Muscle of back (tissue), 11 donors: Measurements from ENCODE around the gene SEMA7A. TPM values are rescaled to one million over a fixed set of nuclear protein-coding genes. Genes with fewer than 3 reads are reported as not detected.

ENCODE experiments used
- DNase-seq, 3 donors: peaks; one replicate each; pipeline versions ENCODE4 v3.0.0 to v3.0.0-alpha.2; 2013
- polyA plus RNA-seq, 10 donors: library from polyadenylated mRNA; unstranded; fragments of 120-200 nt; gene quantifications; one replicate each; pipeline ENCODE4 v1.2.1, GENCODE V29; 2013; ENCODE audit not compliant: insufficient read length in 10 of 10

Gene SEMA7A
- polyA plus RNA-seq, 10 donors = 3.2 to 7.6 (median 5.4) TPM

GRCh38 chr15:74431645-74432044 is 2.1 kb downstream of the SEMA7A start:
- DNase-seq = no peak

DNA sequence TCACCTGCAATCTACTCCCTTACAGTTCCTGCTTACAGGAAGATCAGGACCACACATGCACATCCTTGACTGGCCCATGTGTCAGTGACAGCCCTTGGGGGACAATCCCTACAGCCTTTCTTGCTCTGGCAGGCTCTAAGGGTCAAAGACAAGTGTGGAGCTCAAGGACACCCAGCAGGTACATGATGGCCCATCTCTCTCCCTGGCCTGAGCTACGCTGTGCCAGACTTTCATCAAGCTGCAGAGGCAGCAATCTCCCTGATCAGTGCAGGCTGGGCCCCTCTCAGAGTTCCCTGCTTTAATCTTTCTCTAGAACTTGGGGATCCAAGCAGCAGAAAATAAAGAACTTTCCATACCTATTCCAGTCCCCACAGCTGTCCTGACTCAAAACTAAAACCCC is 2.6 kb downstream of the SEMA7A start:
- DNase-seq = no peak

DNA sequence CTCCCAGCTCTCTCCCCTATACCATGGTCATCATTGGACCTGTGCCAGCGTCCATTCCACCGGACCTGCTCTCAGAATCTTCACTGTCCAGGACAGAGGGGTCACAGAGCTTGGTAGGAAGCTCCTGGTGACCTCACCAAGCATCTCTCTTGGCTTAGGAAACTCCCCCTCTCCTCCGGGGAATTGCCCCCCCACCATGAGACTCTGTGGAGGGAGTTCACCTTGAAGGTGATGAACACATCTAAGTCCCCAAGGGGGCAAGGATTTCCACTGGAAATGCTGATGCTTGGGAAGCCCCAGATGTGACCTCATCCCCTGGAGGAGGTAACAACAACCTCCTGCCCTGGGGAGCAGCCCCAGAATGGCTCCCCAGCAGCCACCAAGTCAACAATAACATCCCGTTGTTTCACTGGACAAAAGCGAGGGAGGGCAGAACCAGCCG is 3.2 kb downstream of the SEMA7A start:
- no peak for DNase-seq

DNA sequence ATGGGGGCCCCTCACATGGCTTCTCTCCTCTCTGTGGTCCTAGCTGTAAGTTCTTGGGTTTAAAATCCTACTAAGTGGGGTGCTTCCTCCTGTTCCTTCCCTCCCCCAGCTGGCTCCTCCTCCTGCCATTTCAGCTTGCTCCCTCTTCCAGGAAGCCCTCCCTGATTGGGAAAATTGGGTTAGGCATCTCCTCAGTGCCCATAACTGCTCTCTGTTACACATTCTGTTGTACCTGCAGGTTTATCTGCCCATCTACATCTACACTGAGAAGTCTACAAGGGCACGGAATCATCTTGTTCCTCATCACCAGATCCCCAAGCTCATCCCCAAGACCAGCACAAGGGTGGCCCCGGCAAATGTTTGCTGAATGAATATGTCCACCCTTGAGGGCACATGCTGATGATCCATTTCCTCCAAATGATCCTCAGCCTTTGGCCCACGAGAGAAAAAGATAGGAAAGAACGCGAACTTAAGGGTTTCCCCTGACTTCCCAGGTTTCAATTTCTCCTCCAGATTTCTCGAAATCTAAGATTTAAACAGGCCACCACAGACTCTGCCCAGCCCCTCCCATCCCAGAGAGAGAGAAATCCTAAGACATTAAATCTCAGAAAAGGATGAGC is 3.9 kb downstream of the SEMA7A start:
- no peak for DNase-seq

DNA sequence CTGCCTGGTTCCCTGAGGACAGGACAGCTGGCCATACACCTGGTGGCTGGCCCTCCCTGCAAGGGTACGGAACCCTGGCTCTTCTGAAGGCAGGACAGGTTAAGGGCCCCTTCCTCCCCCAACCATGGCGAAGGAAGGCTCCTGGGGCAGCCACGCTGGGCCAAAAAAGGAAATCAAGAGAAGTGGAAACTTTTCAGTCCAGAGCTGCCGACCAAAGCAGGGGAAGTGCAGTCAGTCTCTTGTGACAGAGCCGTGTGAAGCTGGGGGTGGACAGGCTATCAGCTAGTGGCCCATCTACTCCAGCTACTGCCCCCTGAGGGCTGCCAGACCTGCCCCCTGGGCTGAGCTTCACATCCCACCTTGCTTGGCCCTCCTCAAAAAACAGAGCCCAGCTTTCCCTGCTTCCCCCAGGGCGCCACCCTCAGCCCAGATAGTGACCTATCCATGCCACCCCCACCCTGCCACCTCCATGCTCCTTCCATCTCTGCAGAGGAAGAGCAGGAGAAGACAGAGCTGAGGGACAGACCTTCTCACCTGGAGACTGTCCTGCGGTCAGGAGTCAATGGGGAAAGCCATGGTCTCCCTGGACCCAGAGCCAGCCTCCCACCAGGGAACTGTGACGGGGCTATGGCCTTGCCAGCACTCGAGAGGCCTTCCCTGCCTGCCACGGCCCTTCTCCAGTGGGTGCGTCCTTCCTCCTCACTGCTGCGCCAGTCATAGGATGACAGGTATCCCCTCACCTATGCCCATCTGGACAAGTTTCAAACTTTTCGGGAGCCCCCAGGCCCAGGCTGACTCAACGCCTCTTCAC is 4.6 kb downstream of the SEMA7A start:
- DNase-seq = no peak

DNA sequence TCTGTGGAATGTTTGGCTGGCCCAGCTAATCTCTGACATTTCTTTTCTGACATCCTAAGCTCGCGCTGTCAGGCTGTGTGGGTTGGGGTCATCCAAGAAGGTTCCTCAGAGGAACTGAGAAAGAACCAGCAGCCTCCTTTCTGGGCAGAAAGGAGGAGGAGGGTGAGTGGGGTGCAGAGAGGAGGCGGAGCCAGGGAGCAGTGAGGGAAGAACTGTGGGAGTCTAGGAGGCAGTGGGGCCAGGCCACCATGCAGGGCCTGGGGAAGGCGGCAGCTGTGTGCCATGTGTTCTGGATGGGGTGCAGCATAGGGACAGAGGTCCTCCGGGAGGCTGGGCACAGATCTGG is 5.3 kb downstream of the SEMA7A start:
- no peak for DNase-seq

GRCh38 chr15:74427607-74428441 is 5.9 kb downstream of the SEMA7A start:
- DNase-seq = no peak

DNA sequence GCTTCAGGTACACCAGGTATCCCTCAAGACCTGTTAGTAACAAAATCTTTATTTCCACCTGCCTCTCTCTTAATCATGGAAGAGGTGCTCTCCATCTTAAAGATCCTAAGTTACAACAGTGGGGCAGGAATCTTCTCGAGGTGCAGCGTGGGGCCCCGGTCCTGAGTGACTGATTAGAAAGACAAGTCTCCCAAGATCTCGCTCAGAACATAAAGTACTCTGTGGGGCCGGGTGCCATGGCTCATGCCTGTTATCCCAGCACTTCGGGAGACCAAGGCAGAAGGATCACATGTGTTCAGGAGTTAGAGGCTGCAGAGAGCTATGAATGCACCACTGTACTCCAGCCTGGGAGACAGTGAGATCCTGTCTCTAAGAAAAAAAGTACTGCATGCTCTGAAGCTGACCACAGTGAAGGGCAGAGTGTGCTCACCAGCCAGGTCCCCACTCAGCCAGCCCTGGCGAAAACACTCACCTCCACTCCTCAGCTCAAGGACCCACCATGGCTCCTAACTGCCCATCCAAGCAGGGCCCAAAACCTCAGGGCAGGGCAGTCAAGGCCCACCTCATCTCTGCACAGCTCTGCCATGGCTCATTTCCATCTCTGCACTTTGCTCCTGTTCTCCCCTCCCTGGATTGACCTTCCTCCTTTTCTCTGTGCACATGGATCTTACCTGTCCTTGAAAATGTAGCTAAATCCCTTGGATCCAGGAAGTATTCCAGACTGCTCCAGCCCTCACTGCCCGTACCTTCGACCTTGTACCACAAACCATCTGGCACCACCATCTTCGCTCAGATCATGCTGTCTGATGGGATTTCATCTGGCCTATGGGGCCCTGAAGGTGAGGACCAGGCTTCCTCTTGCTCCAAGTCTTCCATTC is 7.1 kb downstream of the SEMA7A start:
- no peak for DNase-seq

GRCh38 chr15:74425630-74426029 is 8.1 kb downstream of the SEMA7A start:
- no peak for DNase-seq

- no peak for DNase-seq
These were observed 8.7 kb downstream of the SEMA7A start for GRCh38 chr15:74424901-74425528.

DNA sequence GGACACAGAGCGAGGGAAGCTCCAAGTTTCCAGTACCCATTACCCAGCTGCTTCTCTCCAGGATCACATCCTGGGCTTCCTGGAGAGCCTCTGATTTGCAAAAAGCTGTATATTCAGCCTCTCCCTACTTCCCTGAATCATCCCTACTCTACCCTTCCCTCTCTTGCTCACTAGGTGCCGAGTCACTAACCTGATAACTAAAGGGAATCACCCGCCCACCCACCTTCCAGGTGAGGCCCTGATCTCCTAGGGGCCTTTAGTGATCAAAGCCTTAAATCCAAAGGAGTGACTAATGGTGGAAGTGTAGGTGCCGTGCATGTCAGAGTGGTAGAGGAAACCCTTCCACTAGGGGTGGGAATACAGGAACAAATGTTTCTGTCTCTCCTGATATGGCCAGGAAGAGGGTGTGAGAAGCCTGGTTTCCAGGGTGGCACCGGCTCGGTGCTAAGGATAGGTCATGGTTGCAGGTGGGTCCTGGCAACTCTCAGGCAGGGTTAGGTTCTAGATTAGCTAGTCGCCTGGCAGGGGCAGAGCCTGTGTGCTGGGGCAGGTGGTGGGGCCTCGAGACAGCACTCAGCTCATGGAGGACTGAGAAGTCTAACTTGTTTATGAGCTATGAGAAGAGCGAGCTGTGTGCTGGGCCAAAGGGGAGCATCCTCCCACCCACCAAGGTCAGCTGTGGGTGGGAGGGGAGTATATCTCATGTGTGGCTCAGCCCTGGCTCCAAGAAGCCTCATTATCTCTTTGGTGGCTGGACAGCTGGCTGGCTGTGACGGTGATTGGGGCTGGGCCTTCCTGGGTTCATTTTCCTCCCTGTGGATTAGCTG is 10.1 kb downstream of the SEMA7A start:
- no peak for DNase-seq

DNA sequence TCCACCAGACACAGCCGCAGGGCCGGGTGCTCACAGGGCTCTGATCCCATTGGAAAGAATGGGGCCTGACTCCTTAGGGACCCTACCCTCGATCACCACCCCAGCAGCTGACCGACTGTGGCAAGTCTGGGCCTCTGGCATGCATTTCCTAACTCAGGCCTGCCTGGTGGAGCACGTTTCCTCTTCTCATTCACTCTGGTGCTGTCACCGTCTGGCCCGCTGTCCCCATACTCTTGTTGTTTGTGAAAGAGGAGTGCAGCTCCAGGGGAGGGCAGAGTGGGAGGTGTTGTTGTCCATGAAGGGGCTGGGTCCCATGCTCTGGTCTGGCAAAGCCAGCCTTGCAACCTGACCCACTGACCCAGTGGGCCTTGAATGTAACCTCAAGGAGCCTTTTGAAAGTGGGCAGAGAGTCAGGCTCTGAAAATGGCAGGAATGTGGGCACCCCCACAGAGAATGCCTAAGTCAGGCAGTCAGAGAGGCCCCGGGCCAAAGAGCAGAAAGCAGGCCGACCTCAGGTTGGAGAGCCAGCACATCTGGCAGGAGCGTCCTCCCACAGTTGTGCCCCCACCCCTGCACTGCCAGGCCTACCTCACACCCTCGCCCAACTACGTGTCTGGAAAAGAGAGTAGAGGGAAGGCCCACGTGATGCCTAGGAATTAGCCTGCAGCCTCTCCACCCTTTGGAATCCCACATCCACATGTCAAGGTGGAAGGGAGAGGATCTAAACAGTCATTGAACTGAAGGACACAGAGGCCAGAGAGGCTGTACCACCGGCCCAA is 10.9 kb downstream of the SEMA7A start:
- DNase-seq = no peak

DNA sequence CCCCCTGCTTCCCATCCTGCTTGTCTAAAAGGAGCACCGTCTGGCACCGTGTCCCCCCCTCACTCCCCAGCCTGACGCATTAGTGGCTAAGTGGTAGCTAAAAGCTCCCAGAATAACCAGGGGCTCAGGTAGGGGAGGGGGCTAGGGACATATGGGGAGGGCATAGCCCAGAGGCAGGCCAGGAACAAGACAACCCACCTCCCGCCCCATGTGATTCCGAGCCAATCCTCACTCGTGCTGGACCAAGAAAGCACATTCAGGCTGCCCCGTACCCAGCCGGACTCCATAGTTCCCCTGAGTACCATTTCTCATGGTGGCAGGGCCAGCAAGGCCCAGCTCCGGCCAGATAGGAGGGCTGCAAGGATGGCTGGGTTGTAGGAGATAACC is 11.5 kb downstream of the SEMA7A start:
- DNase-seq = no peak

DNA sequence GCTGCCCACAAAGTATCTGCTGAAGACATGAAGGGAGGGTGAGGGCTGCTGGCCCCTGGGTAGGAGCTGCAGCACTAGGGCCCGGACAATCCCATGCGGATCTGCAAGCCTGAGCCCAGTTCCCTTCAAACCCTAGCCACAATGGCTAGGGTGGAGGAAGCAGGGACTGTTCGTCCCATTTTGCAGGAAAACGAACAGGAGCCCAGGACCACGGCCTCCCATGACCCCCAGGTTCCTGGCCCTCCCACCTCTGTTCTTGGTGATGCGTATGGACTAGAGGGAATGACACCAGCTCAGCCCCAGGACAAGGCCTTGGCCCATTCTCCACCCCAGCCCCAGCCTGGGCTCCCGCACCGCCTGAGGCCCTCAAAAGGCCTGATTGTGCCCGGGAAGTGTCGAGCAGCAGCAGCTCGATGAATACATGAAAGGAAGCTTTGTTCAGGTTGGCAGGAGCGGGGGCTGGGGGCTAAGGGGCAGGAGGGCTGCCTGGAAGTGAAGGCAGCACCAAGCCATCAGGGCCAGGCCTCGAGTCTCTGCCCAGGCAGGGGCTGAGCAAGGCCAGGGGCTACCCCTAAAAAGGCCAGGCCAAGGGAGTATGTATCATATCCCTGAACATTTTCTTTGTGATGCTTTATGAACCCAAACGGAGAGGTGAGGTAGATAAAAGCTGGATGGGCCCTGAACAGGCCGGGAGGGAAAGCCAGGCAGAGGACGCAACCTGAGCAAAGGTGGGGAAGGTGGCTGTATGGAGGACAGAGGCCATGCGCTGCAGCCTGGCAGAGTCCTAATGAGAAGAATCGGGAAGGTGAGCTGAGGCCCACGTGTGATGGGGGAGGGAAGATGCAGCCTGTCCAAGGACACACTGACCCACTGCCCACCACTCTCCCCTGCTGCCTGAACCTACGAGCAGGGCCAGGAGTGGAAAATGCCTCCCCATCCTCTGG is 12.2 kb downstream of the SEMA7A start:
- DNase-seq = no peak

DNA sequence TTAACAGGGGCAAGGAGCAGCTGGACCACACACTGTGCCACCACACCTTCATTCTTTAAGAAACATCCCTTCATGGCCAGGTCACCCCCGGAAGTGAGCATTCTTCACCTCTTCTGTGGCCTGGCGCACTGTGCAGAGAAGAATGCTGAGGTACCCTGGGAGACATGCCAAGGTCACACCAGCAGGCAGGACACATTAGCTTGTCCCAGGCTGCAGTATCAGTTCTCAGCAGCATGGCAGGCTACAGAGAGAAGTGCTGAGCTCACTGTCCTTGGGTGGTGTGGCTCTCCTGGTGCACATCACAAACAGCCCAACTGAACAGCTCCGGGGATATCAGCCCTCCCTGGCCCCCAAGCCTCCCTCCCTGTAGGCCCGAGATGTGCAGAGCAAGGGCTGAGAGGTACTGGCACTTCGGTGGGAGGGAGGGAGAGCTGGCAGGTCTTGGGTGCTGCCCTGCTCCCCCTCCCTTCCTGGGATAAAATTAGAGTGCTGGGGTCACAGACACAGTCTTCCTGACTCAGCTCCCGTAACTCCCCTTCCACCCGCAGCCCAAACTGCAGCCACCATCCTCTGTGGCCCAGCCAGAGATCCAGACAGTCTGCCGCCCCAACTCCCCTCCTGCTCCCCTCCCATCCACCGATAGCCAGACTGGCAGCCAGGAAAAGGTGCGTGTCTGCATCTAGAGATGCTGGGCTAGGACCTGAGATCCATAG is 13.4 kb downstream of the SEMA7A start:
- DNase-seq = no peak

GRCh38 chr15:74419432-74419831 is 14.3 kb downstream of the SEMA7A start:
- DNase-seq = no peak

GRCh38 chr15:74418575-74419338 is 15.0 kb downstream of the SEMA7A start:
- DNase-seq = no peak
